Superior temporal gyrus (tissue), 1 donor: ENCODE results near the gene S100A6.
A peak's percentile ranks its signal among the peaks of the same experiment; 100 is the strongest.

Experiments used
- DNase-seq: peaks from one replicate; pipeline ENCODE4 v3.0.0-alpha.2; 2016; ENCODE audit errors: extremely low spot score

S100A6 gene

DNA sequence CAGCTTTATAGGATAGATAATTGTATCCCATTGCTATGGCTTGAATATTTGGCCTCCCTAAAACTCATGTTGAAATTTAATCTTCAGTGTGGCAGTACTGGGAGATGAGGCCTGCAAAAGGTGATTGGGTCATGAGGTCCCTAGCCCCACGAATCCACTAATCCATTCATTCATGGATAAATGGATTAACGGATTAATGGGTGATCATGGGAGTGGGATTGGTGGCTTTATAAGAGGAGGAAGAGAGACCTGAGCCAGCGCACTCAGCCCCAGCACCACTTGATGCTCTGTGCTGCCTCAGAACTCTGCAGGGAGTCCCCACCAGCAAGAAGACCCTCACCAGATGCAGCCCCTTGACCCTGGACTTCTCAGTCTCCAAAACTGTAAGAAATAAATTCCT lies 32.0 kb downstream of the S100A6 start:
- no peak for DNase-seq

- DNase-seq, result no peak
Observed at GRCh38 chr1:153498746-153499145, 37.0 kb downstream of the S100A6 start.

DNA sequence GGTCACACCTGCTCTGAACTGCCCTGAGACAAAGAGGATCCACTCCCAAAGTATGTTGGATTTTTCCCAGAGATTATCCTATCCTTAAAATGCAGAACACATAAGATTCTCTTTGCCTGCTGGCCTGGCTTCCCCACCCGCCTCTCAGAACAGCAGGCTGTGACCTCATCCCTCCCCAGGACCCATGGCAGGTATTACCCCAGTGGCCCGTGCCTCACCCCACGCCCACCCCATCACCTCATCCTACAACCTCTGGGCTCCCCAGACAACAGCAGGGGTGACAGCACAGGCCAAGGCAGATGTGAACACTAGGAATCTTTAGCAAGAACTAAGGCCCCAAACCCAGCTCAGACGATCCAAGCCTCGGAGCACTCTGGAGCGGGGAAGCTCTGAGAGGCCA lies 40.3 kb downstream of the S100A6 start:
- DNase-seq, result no peak

GRCh38 chr1:153494976-153495535 lies 40.7 kb downstream of the S100A6 start:
- DNase-seq, result peak; percentile 75

GRCh38 chr1:153493343-153493960 lies 42.3 kb downstream of the S100A6 start:
- DNase-seq, result no peak

DNA sequence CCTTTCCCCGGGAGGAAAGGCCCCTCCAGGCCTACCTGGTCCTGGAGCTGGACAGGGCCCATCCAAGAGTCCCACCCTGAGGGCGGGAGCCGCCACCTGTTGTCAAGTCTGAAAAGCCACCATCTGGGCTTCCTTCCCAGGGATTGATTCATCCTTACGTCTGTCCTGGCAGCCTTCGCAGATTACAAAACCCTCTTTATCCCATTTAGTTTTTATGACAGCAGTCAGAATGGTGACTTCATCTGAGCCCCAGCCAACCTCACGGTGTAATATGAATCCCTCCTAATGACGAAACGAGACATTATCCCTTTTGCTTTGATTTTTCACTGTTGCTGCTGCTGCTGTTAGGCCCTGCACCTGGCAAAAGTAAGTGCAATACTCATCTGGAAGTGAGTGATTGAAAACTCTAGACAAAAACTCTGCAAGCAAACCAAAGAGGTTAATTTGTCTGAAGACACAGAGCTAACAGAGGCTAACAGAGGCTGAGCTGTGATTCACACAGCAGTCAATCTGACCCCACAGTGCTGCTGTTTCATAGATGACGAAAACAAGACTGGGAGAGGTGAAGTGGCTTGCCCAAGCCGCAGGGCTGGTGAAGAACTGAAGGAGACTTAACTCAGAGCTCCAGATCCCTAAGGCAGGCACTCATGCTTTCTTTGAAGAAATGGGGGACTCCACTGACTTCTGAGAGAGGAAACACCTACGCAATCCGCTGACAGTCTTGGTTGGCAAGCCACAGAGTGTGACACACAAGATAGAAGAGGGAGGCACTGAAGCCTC lies 45.3 kb downstream of the S100A6 start:
- peak; percentile 67 for DNase-seq

GRCh38 chr1:153488731-153489130 lies 47.1 kb downstream of the S100A6 start:
- DNase-seq, result no peak

GRCh38 chr1:153487707-153488106 lies 48.1 kb downstream of the S100A6 start:
- DNase-seq, result no peak

GRCh38 chr1:153485863-153486262 lies 49.9 kb downstream of the S100A6 start:
- DNase-seq, result no peak
